Smooth muscle cell (in vitro differentiated cells): ENCODE data around the gene KLK4. TPM values are rescaled to one million over a fixed set of nuclear protein-coding genes. Genes with fewer than 3 reads are reported as not detected.

ENCODE experiments used
- DNase-seq: peaks from one replicate; lab custom pipeline; 2025; ENCODE audit not compliant: unreplicated experiment; lab: John Stamatoyannopoulos, UW
- H2AFZ ChIP-seq: fragments of 200-600 bp; sonication (generic); 2 replicates; pipeline ENCODE4 v1.6.0; 2016; ENCODE audit warnings: antibody characterized with exemption, low read depth, mild to moderate bottlenecking
- H3F3A ChIP-seq: fragments of 200-600 bp; sonication (generic); 2 replicates; pipeline ENCODE4 v1.6.0; 2017; ENCODE audit warnings: antibody characterized with exemption, low read depth
- H3K27ac ChIP-seq: fragments of 200-600 bp; sonication (generic); 2 replicates; pipeline ENCODE4 v1.5.1; 2016; ENCODE audit warnings: low read depth, mild to moderate bottlenecking
- H3K27me3 ChIP-seq: fragments of 200-600 bp; sonication (generic); 2 replicates; pipeline ENCODE4 v1.6.1; 2016; ENCODE audit warnings: low read depth, mild to moderate bottlenecking
- H3K36me3 ChIP-seq: fragments of 200-600 bp; sonication (generic); 2 replicates; pipeline ENCODE4 v1.5.1; 2016; ENCODE audit warnings: low read depth
- H3K4me1 ChIP-seq: fragments of 200-600 bp; sonication (generic); 2 replicates; pipeline ENCODE4 v1.5.1; 2016; ENCODE audit warnings: low read depth
- H3K4me2 ChIP-seq: fragments of 200-600 bp; sonication (generic); 2 replicates; pipeline ENCODE4 v1.6.0; 2016; ENCODE audit warnings: mild to moderate bottlenecking
- H3K4me3 ChIP-seq: fragments of 200-600 bp; sonication (generic); 2 replicates; pipeline ENCODE4 v1.5.1; 2016; ENCODE audit warnings: mild to moderate bottlenecking
- H3K79me2 ChIP-seq: fragments of 200-600 bp; sonication (generic); 2 replicates; pipeline ENCODE4 v1.6.0; 2016; ENCODE audit warnings: low read depth, mild to moderate bottlenecking
- H3K9ac ChIP-seq: fragments of 200-600 bp; sonication (generic); 2 replicates; pipeline ENCODE4 v1.6.0; 2016; ENCODE audit warnings: low read depth
- H3K9me3 ChIP-seq: fragments of 200-600 bp; sonication (generic); replicated peaks from 2 replicates; pipeline ENCODE4 v1.5.1; 2016; ENCODE audit warnings: low read depth
- H4K20me1 ChIP-seq: fragments of 200-600 bp; sonication (generic); 2 replicates; pipeline ENCODE4 v1.6.0; 2016; ENCODE audit warnings: low read depth
- CTCF ChIP-seq: fragments of 200-600 bp; sonication (generic); IDR thresholded peaks from 2 replicates; pipeline ENCODE4 v1.5.1; 2017; ENCODE audit warnings: borderline replicate concordance, mild to moderate bottlenecking, antibody characterized with exemption; ENCODE audit not compliant: insufficient read depth, poor library complexity, severe bottlenecking
- WGBS: methylation state at CpG from one replicate; pipeline ENCODE4 v1.1.7; 2016; ENCODE audit warnings: low lambda C conversion rate; 5-methylcytosine and 5-hydroxymethylcytosine counted together
- polyA plus RNA-seq: library from polyadenylated mRNA; unstranded; fragments of >200 nt; fragmentation: Nextera tagmentation; extraction: Ambion mirVana; gene quantifications from 2 replicates; pipeline ENCODE4 v1.2.1, GENCODE V29; 2016
- total RNA-seq: library from RNA; depleted of rRNA; stranded (reverse); fragments of >200 nt; gene quantifications from 2 replicates; pipeline ENCODE4 v1.2.3, GENCODE V29; 2014

The KLK4 gene
- total and polyA plus RNA-seq, 2 experiments from 2014 or later: 0.82 TPM; not detected in 1

- Histone ChIP-seq H3K4me2 (no peak within 1 kb of the TSS), H3K9me3 (no peaks in the 10 kb centered on the region), H3K27me3 (no peaks in the 10 kb centered on the region), H3K27ac (no peak within 1 kb of the TSS), H3K36me3 (no peaks in the 10 kb centered on the region), H3K9ac (no peak within 1 kb of the TSS), H3F3A (no peaks in the 10 kb centered on the region), H3K4me3 (no peak within 1 kb of the TSS), H3K79me2 (no peaks in the 10 kb centered on the region), H2AFZ (no peak within 1 kb of the TSS), H4K20me1 (no peaks in the 10 kb centered on the region), H3K4me1 (no peaks in the 10 kb centered on the region)
- 71% methylated on average over 7 of the region's 7 CpGs for WGBS
- TF ChIP-seq CTCF: no peak
- no peak for DNase-seq
Observed at GRCh38 chr19:50952910-50953309, 41.7 kb upstream of the KLK4 start, which contains the start of gene KLK5. TSS of gene KLK5 (minus strand) at chr19:50953038. CDS start at chr19:50952657, 381 bp downstream.

- no peaks in the 10 kb centered on the region for H3K9me3 ChIP-seq
- H3K27me3 ChIP-seq: no peaks in the 10 kb centered on the region
- no peak overlapping the region for H3K4me2 ChIP-seq
- H3K4me3 ChIP-seq: no peak overlapping the region
- no peak for DNase-seq
- no peaks in the 10 kb centered on the region for H3F3A ChIP-seq
- H3K4me1 ChIP-seq: no peaks in the 10 kb centered on the region
- no peak overlapping the region for H3K27ac ChIP-seq
- no peaks in the 10 kb centered on the region for H4K20me1 ChIP-seq
- no peaks in the 10 kb centered on the region for H3K36me3 ChIP-seq
- H3K79me2 ChIP-seq: no peaks in the 10 kb centered on the region
- 89% methylated on average over 19 of the region's 19 CpGs for WGBS
- no peak for TF ChIP-seq CTCF
- H2AFZ ChIP-seq: no peak overlapping the region
- no peak overlapping the region for H3K9ac ChIP-seq
Observed at GRCh38 chr19:50949861-50950260, 38.7 kb upstream of the KLK4 start.

GRCh38 chr19:50947123-50947522, 35.9 kb upstream of the KLK4 start:
- H4K20me1 ChIP-seq: no peaks in the 10 kb centered on the region
- no peaks in the 10 kb centered on the region for H3K36me3 ChIP-seq
- no peak for DNase-seq
- H2AFZ ChIP-seq: no peak overlapping the region
- H3K4me1 ChIP-seq: no peaks in the 10 kb centered on the region
- H3K9ac ChIP-seq: no peak overlapping the region
- 81% methylated on average over 4 of the region's 4 CpGs for WGBS
- no peak overlapping the region for H3K27ac ChIP-seq
- H3K4me3 ChIP-seq: no peak overlapping the region
- no peak overlapping the region for H3K4me2 ChIP-seq
- no peaks in the 10 kb centered on the region for H3K79me2 ChIP-seq
- no peaks in the 10 kb centered on the region for H3F3A ChIP-seq
- TF ChIP-seq CTCF: no peak
- H3K27me3 ChIP-seq: no peaks in the 10 kb centered on the region
- H3K9me3 ChIP-seq: no peaks in the 10 kb centered on the region

- H3K79me2 ChIP-seq: no peaks in the 10 kb centered on the region
- 75% methylated on average over 4 of the region's 4 CpGs for WGBS
Observed at GRCh38 chr19:50944795-50945194, 33.6 kb upstream of the KLK4 start.

More at GRCh38 chr19:50944795-50945194, 33.6 kb upstream of the KLK4 start:
- no peak overlapping the region for H2AFZ ChIP-seq
- no peak overlapping the region for H3K27ac ChIP-seq
- H3K27me3 ChIP-seq: no peaks in the 10 kb centered on the region
- DNase-seq: no peak
- H3K4me3 ChIP-seq: no peak overlapping the region
- no peaks in the 10 kb centered on the region for H3K4me1 ChIP-seq
- H3F3A ChIP-seq: no peaks in the 10 kb centered on the region
- no peak for TF ChIP-seq CTCF
- no peak overlapping the region for H3K9ac ChIP-seq
- no peak overlapping the region for H3K4me2 ChIP-seq
- H4K20me1 ChIP-seq: no peaks in the 10 kb centered on the region
- H3K36me3 ChIP-seq: no peaks in the 10 kb centered on the region
- no peaks in the 10 kb centered on the region for H3K9me3 ChIP-seq
